Skin of body (tissue), 2 donors: ENCODE measurements around the gene TNS3. TPM values are rescaled to one million over a fixed set of nuclear protein-coding genes. Genes with fewer than 3 reads are reported as not detected.

Experiments used
- DNase-seq: peaks from one replicate; lab custom pipeline; 2025; lab: John Stamatoyannopoulos, UW
- total RNA-seq: library from RNA; depleted of rRNA; stranded (reverse); fragments of >200 nt; gene quantifications from one replicate; pipeline ENCODE4 v1.2.3, GENCODE V29; 2014

TNS3 gene
- total RNA-seq, 1 donor from 2014 or later = 44.7 TPM

DNA sequence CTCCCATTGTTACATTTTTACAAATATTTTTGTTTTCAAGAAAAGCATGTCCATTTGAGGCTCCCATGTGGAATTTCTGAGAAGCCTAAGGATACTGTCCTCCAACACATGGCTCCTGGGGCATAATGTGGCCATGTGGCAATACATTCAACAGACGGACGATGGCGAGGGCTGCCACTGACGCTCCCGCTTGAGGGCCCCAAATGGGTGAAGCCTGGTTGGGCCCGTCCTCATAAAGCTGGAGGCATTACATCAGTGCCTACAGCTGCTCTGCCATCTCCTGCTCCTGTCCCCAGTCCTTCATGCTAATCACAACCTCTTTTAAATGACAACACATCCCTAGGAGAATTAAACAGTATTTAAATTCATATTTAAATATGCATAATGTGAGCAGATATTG is 246.8 kb downstream of the TNS3 start:
- no peak for DNase-seq

DNA sequence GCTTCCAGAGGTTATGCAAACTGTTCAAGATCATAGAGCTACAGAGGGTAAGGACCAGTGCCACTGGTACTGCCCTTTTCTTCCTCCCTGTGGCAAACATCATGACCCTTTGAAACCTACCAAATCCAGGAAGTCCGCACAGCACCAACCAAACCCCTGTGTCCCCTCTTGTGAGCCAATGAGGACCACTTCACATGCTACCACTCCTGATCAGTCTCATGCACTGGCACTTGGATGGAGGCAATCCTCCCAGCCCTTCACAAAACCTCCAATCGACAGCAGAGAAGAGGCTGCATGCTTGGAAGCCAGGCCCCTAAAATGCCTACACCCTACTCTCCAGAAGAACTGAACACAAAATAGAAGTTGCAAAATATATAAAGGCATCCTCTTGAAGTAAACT is 248.0 kb downstream of the TNS3 start:
- DNase-seq = no peak

DNA sequence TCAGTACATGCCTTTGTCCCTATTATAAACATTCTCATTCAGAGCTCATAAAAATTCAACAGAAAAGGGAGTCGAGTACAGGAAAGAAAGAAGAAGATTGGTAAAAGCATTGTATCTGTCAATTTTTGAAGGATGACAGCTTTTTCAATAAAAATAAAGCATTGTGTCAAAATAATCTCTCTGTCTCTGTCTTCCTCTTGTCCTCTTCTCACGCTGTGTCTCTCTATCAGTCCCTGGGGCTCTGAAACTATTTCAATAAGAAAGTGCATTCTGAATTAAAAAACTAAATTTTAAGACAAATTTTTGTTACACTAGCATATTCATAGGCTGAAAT is 248.4 kb downstream of the TNS3 start:
- no peak for DNase-seq

DNA sequence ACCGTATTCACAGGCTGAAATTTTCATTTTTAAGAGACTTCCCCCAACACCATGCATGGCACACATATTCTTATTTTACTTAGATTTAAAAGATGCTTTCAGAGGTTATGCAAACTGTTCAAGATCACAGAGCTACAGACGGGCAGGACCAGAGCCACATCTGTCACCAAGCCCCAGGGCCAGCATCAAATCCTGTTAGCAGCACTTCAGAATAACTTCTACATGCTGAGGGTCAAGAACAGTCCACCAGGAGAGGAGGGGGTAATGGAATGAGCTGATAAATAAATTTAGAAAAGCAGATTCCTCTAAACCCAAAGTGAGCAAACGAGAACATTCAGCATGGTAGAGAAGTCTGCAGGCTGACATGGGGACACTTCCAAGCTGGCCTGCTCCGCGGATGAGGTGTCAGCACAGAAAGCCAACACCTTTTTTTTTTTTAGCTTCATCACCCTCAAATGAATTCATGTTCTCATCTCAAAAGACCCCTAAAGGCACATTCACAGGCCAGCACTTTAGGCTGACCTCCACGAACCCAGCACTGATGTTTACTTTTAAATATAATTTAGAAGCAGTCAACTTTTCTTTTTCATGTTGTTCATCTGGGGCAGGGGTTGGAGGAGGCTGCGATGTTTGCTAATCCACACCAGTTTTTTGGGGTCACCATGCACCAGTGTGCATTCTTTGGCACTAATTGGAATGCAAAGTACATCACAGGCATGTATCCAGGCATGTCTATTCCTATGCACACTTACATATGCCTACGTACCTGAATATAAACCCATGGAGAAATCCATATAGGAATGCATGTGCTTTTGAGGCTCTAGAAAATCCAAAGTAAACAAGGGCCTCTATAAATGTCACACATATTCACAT is 249.0 kb downstream of the TNS3 start:
- no peak for DNase-seq

DNA sequence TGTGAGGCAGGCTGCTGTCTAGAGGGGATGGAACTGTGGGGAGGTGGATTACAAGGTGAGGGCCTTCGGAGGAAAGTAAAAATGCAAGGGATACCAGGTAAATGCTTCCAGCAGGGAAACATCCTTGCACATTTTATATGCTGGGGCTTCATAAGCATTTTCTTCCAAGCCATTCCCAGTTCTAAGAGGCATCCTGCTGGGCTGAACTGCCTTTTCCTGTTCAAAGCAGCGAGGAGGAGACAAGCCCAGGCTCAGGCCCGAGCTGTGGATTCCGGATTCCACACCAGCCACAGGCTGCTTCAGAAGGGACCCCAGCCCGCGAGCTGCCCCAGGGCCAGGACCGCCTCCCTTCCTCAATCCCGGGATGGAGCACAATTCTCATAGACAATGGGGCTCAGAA is 249.7 kb downstream of the TNS3 start:
- no peak for DNase-seq

DNA sequence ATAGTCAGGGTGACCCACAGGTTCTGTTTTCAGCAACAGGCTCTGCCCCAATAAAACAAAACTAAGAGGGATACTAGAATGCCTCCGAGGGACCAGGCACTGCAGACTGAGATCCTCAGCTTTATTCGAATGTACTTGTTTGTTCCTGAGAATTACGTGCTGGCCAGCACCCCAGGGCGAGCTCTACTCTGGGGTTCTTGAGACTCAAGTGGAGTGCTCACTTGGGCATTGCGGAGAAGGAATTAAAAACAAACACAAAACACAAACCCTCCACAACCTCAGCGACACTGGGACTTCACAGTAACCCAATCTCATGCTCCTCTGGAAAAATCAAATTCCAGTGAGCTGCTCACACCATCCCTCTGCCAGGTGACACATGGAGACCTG is 250.7 kb downstream of the TNS3 start:
- DNase-seq = no peak

DNA sequence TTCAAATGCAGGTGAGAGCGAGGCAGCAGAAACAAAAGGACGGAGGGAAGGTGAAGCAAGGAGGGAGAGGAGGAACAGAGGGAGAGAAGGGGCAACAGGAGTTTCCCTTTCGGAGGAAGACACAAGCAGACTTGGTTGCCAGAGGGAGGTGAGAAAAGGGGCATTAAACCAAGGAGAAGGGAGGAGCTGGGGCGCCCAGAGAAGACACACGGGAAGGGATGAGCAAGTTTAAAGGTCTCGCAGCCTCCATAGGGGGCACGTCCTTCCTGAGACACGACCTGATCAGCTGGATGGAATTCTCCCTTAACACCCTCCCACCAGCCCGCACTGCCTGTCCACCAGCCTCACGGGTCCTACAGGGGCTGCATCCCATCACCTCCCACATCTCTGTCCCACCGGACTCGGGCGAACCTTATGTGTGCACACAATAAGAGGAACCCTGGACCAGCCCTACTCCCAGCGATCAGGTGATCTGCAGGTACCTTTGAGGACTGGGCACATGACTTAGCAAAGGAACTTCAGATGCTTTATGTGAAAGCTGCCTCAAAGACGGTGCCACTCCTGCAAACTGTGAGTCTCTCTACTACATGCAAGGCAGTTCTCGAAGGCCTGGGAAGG is 251.2 kb downstream of the TNS3 start:
- DNase-seq = no peak

DNA sequence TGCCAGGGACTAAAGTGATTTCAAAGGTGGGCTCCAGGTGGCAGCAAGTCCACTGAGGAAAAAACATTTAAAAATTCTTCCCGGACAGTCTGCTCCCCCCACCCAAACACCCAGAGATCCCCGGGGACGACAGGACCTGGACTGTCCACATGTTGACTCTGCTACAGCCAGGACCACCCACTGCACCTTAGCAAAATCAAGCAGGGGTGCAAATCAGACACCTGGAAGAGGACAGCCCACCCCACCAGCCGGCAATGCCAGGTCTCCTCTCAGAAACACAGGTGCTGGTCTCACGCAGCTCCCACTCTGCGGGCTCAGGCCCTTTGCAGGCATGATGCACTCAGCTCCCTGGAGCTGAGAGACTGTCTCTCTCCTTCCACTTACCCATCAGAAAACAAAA is 251.9 kb downstream of the TNS3 start:
- no peak for DNase-seq

DNA sequence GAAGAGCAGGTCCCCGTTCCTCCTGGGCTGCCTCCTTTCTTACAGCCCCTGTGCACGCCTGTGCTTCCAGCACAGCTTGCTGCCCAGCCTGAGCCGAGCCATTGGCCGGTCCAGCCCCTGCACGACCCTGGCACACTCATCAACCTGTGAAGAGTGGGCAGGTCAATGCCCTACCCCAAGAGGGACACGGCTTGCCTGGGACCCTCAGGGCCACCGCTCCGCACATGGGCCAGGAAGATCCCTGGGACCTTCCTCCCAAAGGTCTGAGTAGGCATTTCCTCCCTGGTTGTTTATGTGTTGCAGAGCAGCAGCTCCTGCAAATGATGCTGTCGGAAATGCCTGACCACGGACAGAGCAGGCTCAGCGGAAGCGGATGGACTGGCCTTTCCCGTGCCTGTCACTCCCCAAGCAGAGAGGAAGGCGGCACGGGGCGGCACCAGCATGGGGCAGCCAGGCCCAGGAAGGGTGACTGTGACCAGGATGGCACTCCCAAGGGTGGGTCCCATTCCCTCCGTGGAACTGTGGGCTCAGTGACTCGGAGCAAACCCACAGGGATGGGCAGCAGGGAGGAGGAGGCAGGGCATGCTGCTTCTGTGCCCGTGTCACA is 252.5 kb downstream of the TNS3 start:
- no peak for DNase-seq

DNA sequence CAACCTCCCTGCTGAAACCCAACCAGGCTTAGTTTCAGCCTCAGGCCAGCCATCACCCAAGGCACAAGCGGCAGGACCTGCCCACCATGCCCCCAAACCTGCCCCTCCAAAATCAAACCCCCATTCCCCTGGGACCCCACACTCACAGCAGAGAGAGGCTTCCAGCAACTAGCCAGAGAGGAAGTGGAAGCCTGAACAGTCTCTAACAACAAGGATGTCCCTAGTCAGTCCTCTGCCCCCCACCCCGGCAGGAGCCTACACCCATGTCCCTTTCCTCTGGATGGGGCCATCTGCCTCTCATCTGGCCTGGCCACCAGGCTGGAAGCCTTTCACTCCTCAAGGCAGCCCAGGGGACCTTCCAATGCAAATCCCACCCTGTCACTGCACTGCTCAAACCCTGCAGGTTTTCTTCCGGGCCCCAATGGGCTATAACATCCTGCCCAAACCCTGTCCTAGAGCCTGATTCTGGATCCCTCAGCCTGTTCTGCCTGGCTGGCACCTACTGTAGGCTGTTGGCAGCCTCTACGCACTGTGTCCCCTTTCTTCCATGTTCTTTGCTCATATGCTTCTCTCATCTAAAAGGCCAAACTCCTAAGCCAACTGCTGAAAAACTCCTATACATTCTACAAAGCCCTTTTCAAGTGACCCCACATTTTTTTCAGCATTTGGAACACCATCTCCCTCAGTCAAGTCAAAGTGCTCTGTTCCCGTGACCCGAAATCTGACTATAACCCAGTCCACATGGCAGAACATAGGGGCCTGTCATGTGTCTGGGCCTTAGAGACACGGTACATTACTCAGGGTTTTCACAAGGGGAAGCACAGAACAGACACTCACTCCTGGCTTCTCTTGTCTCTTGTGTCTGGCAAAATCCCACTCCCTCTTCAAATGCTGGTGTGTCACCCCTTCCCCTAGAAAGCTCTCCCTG is 253.3 kb downstream of the TNS3 start:
- peak; percentile 85 for DNase-seq

DNA sequence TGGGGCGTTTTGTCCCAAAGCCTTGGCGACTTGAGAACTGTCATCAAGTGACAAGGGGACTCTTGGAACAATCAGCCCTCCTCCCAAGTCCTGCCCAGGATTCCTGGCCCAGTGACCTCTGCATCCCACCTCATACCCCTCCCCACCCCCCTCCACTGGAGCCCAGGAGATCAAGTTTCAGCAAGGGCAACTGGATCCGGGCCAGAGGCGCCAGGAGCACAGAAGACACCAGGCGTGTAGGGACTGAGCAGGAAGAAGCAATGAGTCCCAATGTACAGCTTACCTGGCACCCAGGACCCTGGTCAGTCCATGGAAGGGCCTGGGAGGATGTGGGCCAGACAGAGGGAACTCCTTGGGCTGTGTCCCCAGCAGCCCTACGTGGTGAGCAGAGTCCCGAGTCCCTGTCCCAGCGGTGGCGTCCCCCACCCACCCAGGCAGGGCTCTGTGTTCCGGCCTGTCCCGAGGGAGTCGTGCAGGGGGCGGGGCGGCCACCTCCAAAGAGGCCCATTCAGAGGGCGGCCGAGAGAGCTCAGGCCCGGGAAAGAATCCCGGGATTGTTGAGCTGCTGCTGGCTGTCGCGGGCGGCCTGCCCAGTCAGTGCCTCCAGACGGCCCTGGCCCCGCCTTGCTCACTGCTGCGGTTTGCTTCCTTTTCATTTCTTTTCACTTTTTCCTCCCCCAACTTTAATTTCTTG is 254.1 kb downstream of the TNS3 start:
- peak; percentile 85 for DNase-seq

DNA sequence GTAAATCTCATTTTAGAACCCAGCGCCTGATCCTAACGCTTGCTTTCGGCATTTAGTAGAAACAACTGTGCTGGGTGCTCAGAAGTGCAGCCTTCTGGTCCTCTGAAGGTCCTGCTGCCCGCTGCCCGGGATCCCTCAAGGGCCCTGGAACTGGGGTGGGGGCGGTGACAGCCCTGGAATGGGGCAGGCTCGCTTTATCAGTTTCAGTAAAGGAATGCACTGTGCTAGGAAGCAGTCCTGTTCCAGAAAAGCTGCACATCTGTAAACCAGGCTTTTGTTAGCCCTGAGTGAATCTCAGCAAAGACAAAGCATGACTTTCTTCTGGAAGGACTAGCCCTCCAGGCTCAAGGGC is 254.6 kb downstream of the TNS3 start:
- DNase-seq = peak; percentile 45

DNA sequence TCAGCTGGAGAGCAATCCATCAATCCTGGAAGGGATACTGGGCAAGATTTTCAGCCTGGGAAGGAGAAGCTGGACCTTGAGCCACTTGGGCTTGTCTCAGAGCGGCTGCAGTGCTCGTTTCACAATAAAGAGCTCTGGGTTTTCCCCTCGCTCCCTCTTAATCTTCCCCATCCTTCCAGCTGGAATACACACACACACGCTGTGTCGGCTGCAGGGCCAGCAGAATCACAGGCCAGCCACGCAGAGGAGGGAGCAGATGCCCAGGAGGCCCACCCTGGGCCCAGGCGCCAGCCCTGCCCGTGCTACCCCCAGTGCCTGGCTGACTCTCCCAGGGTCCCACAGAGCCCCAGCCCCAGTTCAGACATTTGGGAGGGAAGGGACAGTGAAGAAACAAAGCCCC is 255.1 kb downstream of the TNS3 start:
- peak; percentile 45 for DNase-seq

DNA sequence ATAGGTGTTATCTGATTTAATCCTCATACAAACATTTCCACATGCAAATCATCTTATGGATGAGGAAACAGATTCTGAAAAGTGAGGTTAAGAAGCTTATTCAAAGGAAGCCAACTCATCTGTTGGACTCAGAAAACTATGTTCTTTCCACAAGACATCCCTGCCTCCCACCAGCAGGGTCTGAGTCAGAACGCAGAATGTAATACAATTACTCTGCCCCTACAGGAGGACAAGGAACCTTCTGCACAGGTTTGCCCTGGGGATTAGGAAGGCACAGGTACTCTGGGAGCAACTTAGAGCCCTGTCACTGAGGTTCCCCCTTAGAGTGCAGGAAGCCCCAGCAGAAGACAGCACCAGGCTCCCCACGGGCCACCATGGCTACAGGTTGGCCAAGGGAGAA is 255.7 kb downstream of the TNS3 start:
- DNase-seq = no peak

DNA sequence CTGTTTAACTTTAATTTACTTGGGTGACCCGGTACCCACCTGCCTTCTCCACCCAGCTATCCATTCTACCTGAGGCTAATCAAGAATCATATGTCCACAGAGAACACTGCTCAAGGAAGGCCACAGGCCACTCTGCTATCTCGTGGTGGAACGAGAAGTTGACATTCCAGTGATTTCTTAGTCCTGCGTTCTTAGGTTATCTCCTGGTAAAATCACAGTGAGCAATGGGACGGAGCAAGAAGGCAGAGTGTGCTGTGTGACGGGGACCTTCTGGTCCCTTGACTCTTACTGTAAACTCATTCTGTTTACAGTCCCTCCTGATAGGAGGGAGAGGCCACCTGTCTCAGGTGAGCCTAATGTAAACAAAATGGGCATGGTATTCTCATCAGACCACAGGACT is 256.6 kb downstream of the TNS3 start:
- no peak for DNase-seq

DNA sequence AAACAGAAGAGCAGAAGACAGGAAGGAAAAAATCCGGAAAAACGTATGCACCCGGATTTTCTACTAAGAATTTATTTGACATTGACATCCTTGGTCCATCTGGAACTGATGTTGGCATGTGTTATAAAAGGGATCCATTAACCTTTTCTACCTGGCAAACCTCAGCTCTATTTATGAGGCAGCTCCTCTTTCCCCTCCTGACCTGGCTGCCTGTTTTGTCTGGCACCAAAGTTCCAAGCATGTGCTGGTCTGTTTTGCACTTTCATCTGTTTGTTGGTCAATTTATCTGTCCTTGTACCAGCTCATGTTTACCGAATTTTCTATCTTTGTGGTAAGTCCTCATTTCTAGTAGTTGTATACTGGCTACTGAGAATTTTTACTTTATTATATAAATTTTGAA is 258.0 kb downstream of the TNS3 start:
- DNase-seq = no peak

DNA sequence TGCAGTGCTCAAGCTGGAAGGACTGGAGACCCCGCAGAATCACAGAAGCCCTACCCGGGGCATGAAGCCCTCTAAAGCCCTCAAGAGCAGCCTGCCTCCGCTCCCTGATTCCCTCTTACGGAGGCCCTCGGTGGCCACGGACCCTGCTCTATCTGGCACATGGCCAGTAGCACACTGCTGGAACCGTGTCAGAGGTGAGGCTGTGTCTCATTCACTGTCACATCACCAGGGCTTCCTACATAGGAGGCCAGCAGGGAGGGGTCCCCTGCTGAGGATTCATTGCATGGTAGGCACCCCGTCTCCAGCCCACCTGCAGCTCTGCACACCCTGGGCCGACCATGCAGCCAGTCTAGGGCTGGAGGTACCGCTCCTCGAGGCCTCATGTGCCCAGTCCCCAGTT is 259.2 kb downstream of the TNS3 start:
- no peak for DNase-seq

DNA sequence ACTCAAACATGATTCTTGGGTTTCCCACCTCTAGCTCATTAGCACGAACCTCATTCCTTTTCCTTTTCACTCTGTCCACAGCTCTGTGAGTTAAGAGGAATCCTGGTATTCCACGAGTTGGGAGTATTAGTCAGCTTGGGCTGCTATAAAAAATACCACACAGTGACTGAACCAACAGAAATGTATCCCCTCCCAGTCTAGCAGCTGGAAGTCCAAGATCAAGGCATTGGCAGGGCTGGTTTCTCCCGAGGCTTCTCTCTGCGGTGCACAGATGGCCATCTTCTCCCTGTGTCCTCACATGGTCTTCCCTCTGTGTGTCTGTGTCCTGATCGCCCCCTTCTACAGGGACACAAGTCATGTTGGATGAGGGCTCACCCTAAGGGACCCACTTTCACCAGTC is 261.6 kb downstream of the TNS3 start:
- no peak for DNase-seq

DNA sequence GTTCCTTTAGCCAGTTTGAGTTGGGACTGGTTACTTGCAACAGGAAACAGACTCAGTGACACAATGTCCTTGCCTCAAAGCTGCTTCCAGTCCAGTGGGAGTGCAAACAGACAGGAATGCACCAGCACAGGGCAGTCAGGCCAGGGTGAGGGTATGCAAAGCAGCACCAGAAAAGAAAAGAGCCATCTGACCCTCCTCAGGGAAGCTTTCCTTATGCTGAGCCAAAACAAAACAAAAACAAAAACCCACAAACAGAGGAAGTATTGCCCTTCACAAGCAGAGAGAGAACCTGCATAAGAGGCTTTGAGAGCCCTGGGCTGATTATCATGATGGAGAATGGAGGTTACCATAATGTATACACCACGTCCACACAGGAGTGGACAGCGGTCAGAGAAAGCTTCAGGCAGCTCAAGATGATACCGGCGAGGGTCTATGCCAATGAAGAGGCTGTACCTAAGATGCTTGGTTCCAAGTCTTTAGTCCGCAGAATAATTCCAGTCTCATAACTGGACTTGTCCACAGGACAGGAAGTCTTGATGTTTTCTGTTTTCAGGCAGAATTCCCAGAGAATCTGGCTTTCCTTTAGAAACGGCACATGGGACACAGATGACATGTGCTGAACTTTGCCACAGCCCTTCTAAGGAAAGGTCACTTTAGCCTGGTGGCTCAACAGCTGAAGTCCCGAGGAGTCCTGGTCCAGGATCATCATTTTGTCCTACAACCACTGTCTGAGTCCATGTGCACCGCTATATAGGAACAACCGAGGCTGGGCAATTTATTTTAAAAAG is 263.3 kb downstream of the TNS3 start:
- no peak for DNase-seq

DNA sequence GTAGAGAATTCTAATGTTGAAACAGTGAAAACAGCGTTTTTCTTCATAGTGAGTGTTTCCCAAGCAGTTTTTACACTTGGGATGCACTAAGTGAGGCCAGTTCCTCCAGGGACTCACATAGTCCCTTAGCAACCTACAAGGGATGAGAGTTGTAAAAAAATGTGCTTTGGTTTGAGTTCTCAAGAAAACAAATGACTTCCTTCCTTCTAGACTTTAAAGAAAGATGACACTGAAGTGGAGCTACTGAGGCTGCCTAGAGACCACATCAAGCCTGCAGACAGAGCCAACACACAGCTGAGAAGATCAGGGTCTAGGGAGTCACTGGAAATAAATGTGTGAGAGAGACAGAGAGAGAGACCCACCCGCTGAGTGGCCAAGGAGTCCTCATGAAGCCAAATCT is 264.4 kb downstream of the TNS3 start:
- DNase-seq = no peak
